HepG2 (cell line): ENCODE measurements around the gene PLPP3.

ENCODE experiments used
- CTCF ChIP-seq: sonication (generic); formaldehyde crosslinking; IDR thresholded peaks from 2 replicates; pipeline ENCODE4 v1.5.0; 2020; ENCODE audit warnings: mild to moderate bottlenecking, missing genetic modification reagents, moderate library complexity
- EZH2 ChIP-seq: conservative IDR thresholded peaks from 2 replicates; pipeline ENCODE4 v1.6.1; 2012; ENCODE audit warnings: mild to moderate bottlenecking, low read depth, low read length, moderate library complexity
- HOXA7 ChIP-seq: sonication (generic); formaldehyde crosslinking; IDR thresholded peaks from 2 replicates; pipeline ENCODE4 v1.8.1; 2022; ENCODE audit warnings: mild to moderate bottlenecking, missing genetic modification reagents, moderate library complexity
- MAFK ChIP-seq, 2 experiments: IDR thresholded peaks in 1 of 2; conservative IDR thresholded peaks in 1 of 2; 2 replicates each; pipeline ENCODE4 v1.6.1; 2011; ENCODE audit warnings: improper control_type of control experiment in 2 of 2, low read length in 2 of 2
- MAX ChIP-seq: IDR thresholded peaks from 2 replicates; pipeline ENCODE4 v1.6.1; 2012; ENCODE audit warnings: inconsistent platforms
- MYNN ChIP-seq: sonication (generic); formaldehyde crosslinking; IDR thresholded peaks from 2 replicates; pipeline ENCODE4 v1.4.0; 2020; ENCODE audit warnings: mild to moderate bottlenecking, low read depth, missing genetic modification reagents
- POLR2A ChIP-seq, 2 experiments: IDR thresholded peaks; 2 replicates each; pipeline ENCODE4 v1.6.1; 2011; ENCODE audit warnings: low read depth in 2 of 2, low read length in 2 of 2, mild to moderate bottlenecking in 1 of 2, moderate library complexity in 1 of 2; ENCODE audit not compliant: insufficient read depth in 1 of 2
- REST ChIP-seq, 2 experiments: IDR thresholded peaks; 2 replicates each; pipeline ENCODE4 v1.6.1; 2011 to 2012; ENCODE audit warnings: low read length in 2 of 2, borderline replicate concordance in 1 of 2, low read depth in 1 of 2, mild to moderate bottlenecking in 1 of 2, moderate library complexity in 1 of 2
- SMC3 ChIP-seq: IDR thresholded peaks from 2 replicates; pipeline ENCODE4 v1.6.1; 2011; ENCODE audit warnings: low read length, improper control_type of control experiment
- ZNF407 ChIP-seq: sonication (generic); formaldehyde crosslinking; IDR thresholded peaks from one replicate; pipeline ENCODE4 v1.5.1; 2020; ENCODE audit warnings: mild to moderate bottlenecking, missing genetic modification reagents; ENCODE audit errors: not compliant biosample characterization

GRCh38 chr1:56447823-56448222, 131.5 kb downstream of the PLPP3 start:
- no peak for TF ChIP-seq ZNF407
- TF ChIP-seq MAX: no peak
- no peak for TF ChIP-seq EZH2
- no peak for TF ChIP-seq HOXA7 (CRISPR knock-in tag)
- no peak for TF ChIP-seq MAFK (conservative IDR thresholded peaks at IDR 0.05 in 1 of 2, IDR thresholded peaks at IDR 0.05 in 1 of 2; ENCODE audit: low read length in 2 of 2)
- TF ChIP-seq REST (IDR thresholded peaks at IDR 0.05; ENCODE audit: borderline replicate concordance in 1 of 2, low read depth in 1 of 2, low read length in 2 of 2): no peak
- TF ChIP-seq MYNN (CRISPR knock-in tag): no peak
- no peak for TF ChIP-seq SMC3
- TF ChIP-seq POLR2A (IDR thresholded peaks at IDR 0.05; ENCODE audit: insufficient read depth in 1 of 2, low read depth in 2 of 2, low read length in 2 of 2): no peak
- TF ChIP-seq CTCF (CRISPR knock-in tag): no peak
